SU-DHL-6 (cell line): Measurements from ENCODE around the gene ZRANB3.

ENCODE experiments used
- CTCF ChIP-seq: fragments of 200-600 bp; sonication (generic); IDR thresholded peaks from one replicate; pipeline ENCODE4 v1.5.1; 2017; ENCODE audit warnings: antibody characterized with exemption, mild to moderate bottlenecking, low read length, moderate library complexity; ENCODE audit not compliant: insufficient read depth, poor library complexity, severe bottlenecking
- EZH2phosphoT487 ChIP-seq: fragments of 200-600 bp; sonication (generic), shearing (Covaris generic); conservative IDR thresholded peaks from 2 replicates; pipeline ENCODE4 v1.6.1; 2018; ENCODE audit warnings: mild to moderate bottlenecking, antibody characterized with exemption, low read length, moderate library complexity, mixed read lengths

- TF ChIP-seq CTCF (no peak), EZH2phosphoT487 (no peak)
These were observed 437.8 kb downstream of the ZRANB3 start for GRCh38 chr2:135093193-135093592.
